ENCODE measurements around the gene HACE1.

GRCh38 chr6:104688283-104688969 lies 171.3 kb downstream of the HACE1 start:
- TF ChIP-seq CTCF (IDR thresholded peaks at IDR 0.05 in 8 of 11, conservative IDR thresholded peaks at IDR 0.05 in 3 of 11), result no peak
- TF ChIP-seq POLR2AphosphoS5 (IDR thresholded peaks at IDR 0.05), result no peak
- no peak for TF ChIP-seq POLR2A (IDR thresholded peaks at IDR 0.05)

All from spleen (tissue), 7 donors.